Cardiac muscle cell (in vitro differentiated cells and primary cell): Measurements from ENCODE around the gene PIK3AP1. TPM values are rescaled to one million over a fixed set of nuclear protein-coding genes. Genes with fewer than 3 reads are reported as not detected.

Source experiments
- polyA plus RNA-seq: library from polyadenylated mRNA; unstranded; fragments of >200 nt; fragmentation: Nextera tagmentation; extraction: Ambion mirVana; gene quantifications from 2 replicates; pipeline ENCODE4 v1.2.1, GENCODE V29; 2016
- total RNA-seq: library from RNA; depleted of rRNA; stranded (reverse); fragments of >200 nt; gene quantifications from 2 replicates; pipeline ENCODE4 v1.2.3, GENCODE V29; 2016

The PIK3AP1 gene
- total and polyA plus RNA-seq, 2 experiments from 2014 or later = 1.1 to 2.7 TPM

Other genes starting within 250 kb of the PIK3AP1 start
- 0.15 and 0.28 TPM in 2 replicates for gene TLL2, start 206.6 kb downstream of the PIK3AP1 start, total RNA-seq
- gene TLL2, start 206.6 kb downstream of the PIK3AP1 start, polyA plus RNA-seq = 0.16 and 0.55 TPM in 2 replicates
- 39.2 and 47.4 TPM in 2 replicates for gene TM9SF3, start 133.5 kb downstream of the PIK3AP1 start, total RNA-seq
- gene TM9SF3, start 133.5 kb downstream of the PIK3AP1 start, polyA plus RNA-seq = 62.8 and 73.9 TPM in 2 replicates
- 9.9 and 22.2 TPM in 2 replicates for gene LCOR, start 111.8 kb upstream of the PIK3AP1 start, total RNA-seq
- gene LCOR, start 111.8 kb upstream of the PIK3AP1 start, polyA plus RNA-seq = 13.7 and 21.7 TPM in 2 replicates